ENCODE results near the gene ADPRHL1.

Gene ADPRHL1

GRCh38 chr13:113413178-113413897, 40.0 kb downstream of the ADPRHL1 start:
- FAIRE-seq, result no peak

GRCh38 chr13:113412440-113412839, 40.8 kb downstream of the ADPRHL1 start:
- no peak for FAIRE-seq

- FAIRE-seq, result no peak
These were observed 41.9 kb downstream of the ADPRHL1 start for GRCh38 chr13:113411216-113412023.

- FAIRE-seq, result no peak
These were observed 42.7 kb downstream of the ADPRHL1 start for GRCh38 chr13:113410472-113411201.

- FAIRE-seq, result no peak
These were observed 44.7 kb downstream of the ADPRHL1 start for GRCh38 chr13:113408562-113408961.

- FAIRE-seq, result no peak
These were observed 45.5 kb downstream of the ADPRHL1 start for GRCh38 chr13:113407531-113408393.

- FAIRE-seq, result no peak
These were observed 46.2 kb downstream of the ADPRHL1 start for GRCh38 chr13:113407103-113407530.

GRCh38 chr13:113406321-113407102, 46.8 kb downstream of the ADPRHL1 start:
- no peak for FAIRE-seq

- no peak for FAIRE-seq
These were observed 47.6 kb downstream of the ADPRHL1 start for GRCh38 chr13:113405481-113406300.

GRCh38 chr13:113404723-113405471, 48.4 kb downstream of the ADPRHL1 start:
- FAIRE-seq, result no peak

- FAIRE-seq, result no peak
These were observed 48.9 kb downstream of the ADPRHL1 start for GRCh38 chr13:113404366-113404722.

GRCh38 chr13:113403255-113404104, 49.8 kb downstream of the ADPRHL1 start:
- FAIRE-seq, result no peak

- FAIRE-seq, result no peak
These were observed 50.6 kb downstream of the ADPRHL1 start for GRCh38 chr13:113402471-113403254.

GRCh38 chr13:113401452-113402415, 51.6 kb downstream of the ADPRHL1 start:
- no peak for FAIRE-seq

- FAIRE-seq, result no peak
These were observed 52.5 kb downstream of the ADPRHL1 start for GRCh38 chr13:113400621-113401451.

- no peak for FAIRE-seq
These were observed 53.5 kb downstream of the ADPRHL1 start for GRCh38 chr13:113399755-113400149.

Data from islet of Langerhans (tissue), 1 donor.